Activated naive CD8-positive, alpha-beta T cell treated with anti-CD3 and anti-CD28 coated beads, Interleukin-2, amount 10 ng/mL, durations not matched to agents 7 days and 5 days (primary cell): Measurements from ENCODE around the gene MVD. TPM values are rescaled to one million over a fixed set of nuclear protein-coding genes. Genes with fewer than 3 reads are reported as not detected.

Source experiments
- ATAC-seq: fragments of 150-1000 bp; cut with Tn5 transposase; one replicate; pipeline ENCODE4 v1.10.0; 2021; ENCODE audit warnings: low read depth, moderate library complexity
- POLR2A ChIA-PET: fragments of 350-600 bp; sonication (Branson Sonifier 250); formaldehyde crosslinking; loops from one replicate; lab custom pipeline; 2021; ENCODE audit warnings: antibody characterized with exemption; lab: Charles Lee
- DNase-seq: peaks from one replicate; pipeline ENCODE4 v3.0.0; 2021
- H3K27ac Mint-ChIP-seq: one replicate; pipeline ENCODE4 v1.8.0; 2022; ENCODE audit warnings: mild to moderate bottlenecking, mixed read lengths
- H3K27me3 Mint-ChIP-seq: one replicate; pipeline ENCODE4 v1.8.0; 2022; ENCODE audit warnings: mild to moderate bottlenecking, moderate library complexity, mixed read lengths
- H3K36me3 Mint-ChIP-seq: one replicate; pipeline ENCODE4 v1.8.0; 2021; ENCODE audit warnings: mild to moderate bottlenecking, mixed read lengths
- H3K4me1 Mint-ChIP-seq: one replicate; pipeline ENCODE4 v1.8.0; 2021; ENCODE audit warnings: mixed read lengths
- H3K4me3 Mint-ChIP-seq: one replicate; pipeline ENCODE4 v1.8.0; 2022; ENCODE audit warnings: mild to moderate bottlenecking, moderate library complexity, mixed read lengths
- H3K9me3 Mint-ChIP-seq: one replicate; pipeline ENCODE4 v1.8.0; 2021; ENCODE audit warnings: mixed read lengths
- total RNA-seq, 2 experiments: library from RNA; stranded (reverse); gene quantifications; one replicate each; pipeline ENCODE4 v1.2.3, GENCODE V29; 2021

The MVD gene
- total RNA-seq, 2 experiments from 2014 or later = 80.7 to 84.2 TPM

DNA sequence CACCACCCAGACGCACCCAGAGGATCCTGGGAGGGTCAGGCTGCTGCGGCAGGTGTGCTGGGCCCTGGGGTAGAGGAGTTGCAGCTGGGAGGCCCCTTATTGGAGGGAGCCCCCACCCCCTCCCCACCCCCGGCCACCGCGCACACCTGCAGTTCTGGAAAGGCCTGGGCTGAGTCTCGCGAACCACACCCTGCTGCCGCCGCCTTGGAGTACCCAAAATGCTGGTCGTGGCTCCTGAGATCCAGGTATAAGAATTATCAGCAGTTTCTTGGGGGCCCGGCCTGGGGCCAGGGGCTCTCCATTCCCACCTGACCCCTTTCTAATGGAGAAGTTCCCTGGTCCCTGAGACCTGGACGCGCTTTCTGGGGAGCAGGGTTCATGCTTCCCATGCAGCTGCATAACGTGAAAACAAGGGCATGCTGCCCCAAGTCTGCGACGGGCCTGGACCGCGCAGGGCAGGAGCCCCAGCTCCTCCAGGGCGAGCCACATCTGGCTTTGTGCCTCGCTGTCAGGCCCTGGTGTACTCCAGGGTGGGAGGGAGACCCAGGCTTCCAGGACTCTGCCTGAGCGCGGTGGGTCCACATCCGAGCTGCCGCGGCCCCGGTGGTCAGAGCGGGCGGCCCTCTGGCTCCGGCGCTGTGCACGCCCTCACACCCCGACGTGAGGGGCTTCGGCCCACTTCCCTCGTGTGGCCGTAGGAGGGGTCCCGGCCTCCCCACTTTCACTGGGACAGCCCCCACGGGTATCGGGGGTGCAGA is 30.7 kb upstream of the MVD start:
- Mint-ChIP-seq H3K9me3 (no peaks in the 10 kb centered on the region), H3K27ac (peak overlapping the region; percentile 90), H3K4me1 (peaks cover 37% of the 10 kb centered on the region), H3K27me3 (no peaks in the 10 kb centered on the region), H3K36me3 (peaks cover 11% of the 10 kb centered on the region), H3K4me3 (no peak overlapping the region)
- no peak for ATAC-seq
- POLR2A ChIA-PET = interaction anchor here (0.5 to 4.0 kb wide), 4 partner anchors 8 to 54 kb away, joined by 3 to 45 read pairs (median 14); partner anchors contain the start of gene MVD
- DNase-seq = no peak

DNA sequence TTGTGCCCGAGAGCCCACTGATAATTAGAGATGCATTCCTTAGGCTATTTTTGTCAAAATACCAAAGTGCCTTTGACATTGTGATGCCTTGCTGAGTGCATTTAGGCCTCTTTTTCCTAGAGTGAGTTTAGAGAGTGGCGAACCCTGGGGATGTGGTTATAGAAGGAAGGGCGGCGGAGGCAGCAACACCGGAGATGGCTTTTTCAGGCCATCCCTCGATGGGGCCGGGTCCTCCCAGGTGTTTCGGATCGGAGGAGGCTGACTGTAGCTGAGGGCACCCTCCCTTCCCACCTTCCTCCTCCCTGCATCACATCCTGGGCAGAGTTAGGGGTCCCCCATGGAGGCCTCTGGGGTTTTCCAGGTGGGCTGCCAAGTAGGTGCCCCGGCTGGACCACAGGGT is 30.0 kb upstream of the MVD start:
- POLR2A ChIA-PET = interaction anchor here (0.6 to 4.0 kb wide), 8 partner anchors 8 to 102 kb away, joined by 3 to 45 read pairs (median 4); partner anchors contain the start of genes CTU2, CYBA, MVD and RNF166
- ATAC-seq = peak; percentile 31

DNA sequence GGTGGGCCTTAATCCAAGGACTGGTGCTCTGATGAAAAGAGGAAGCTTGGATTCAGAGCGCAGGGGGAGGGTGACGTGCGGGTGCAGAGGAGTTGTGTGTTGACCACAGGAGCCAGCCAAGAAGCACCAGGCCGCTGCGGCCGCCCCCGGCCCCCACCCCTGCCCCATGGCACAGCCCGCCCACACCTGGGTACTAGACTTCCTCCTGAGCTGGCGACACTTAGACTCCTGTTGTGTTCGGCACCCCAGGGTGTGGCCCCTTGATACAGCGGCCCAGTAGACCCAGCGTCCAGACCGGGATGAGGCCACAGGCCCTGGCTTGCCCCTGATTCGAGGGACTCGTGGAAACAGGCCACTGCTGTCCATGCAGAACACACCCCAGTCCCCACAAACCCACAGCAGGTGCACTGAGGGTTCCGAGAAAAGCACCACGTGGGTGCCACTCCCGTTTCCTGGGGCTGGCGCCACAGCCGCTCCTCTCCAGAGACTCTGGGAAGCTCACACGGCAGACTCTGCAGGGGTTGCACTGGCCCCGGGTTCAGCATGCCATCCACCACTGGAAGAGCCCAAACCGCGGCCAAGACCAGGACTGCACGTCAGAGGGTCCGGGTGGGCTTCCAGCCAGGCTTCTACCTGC is 29.2 kb upstream of the MVD start:
- DNase-seq (peak; percentile 69), ATAC-seq (peak; percentile 61)
- POLR2A ChIA-PET = interaction anchor here (0.6 to 4.0 kb wide), 8 partner anchors 9 to 103 kb away, joined by 3 to 45 read pairs (median 4); partner anchors contain the start of genes CTU2, CYBA, MVD and RNF166
- H3K4me1 Mint-ChIP-seq = peaks cover 31% of the 10 kb centered on the region
- H3K4me3 Mint-ChIP-seq = peak overlapping the region; percentile 68
- H3K36me3 Mint-ChIP-seq = peaks cover 3% of the 10 kb centered on the region
- H3K9me3 Mint-ChIP-seq = no peaks in the 10 kb centered on the region
- H3K27ac Mint-ChIP-seq = peak overlapping the region; percentile 90
- peaks cover 1% of the 10 kb centered on the region for H3K27me3 Mint-ChIP-seq

More for the DNA sequence above, 30.0 kb upstream of the MVD start:
- Mint-ChIP-seq H3K4me3 (peak overlapping the region; percentile 68), H3K36me3 (peaks cover 7% of the 10 kb centered on the region), H3K4me1 (peaks cover 35% of the 10 kb centered on the region), H3K9me3 (no peaks in the 10 kb centered on the region), H3K27me3 (peaks cover 1% of the 10 kb centered on the region), H3K27ac (peak overlapping the region; percentile 90)
- no peak for DNase-seq

DNA sequence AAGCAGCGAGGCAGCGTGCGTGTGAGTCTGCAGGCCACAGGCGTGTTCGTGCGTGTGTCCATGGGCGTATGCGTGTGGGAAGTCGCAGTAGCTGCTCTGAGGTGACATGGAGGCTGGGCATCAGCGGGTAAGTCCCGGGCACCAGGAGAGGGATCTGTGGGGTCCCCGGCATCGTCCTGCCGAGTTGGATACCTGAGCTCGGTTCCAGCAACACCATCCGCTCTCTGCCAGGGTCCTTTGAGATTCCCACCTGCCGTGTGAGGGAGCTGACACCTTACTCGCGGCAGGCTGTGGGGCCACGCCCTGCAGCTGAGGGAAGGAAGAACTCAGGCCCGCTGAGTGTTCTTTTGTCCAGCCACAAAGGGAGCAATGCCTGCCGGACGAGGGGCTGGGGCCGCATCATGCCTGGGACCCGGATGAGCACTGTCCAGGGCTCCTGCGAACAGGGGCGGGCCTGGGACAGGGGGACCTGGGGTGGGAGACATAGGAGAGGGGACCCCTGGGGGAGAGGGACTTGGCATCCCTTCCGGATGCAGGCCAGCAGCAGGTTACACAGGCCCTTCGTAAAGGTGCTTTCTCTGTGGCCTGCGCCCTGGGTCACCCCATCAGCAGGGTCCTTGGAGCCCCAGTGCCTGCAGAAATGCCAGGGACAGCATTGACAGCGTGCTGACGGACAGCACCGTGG is 28.4 kb upstream of the MVD start:
- DNase-seq (no peak), ATAC-seq (no peak)
- Mint-ChIP-seq H3K4me1 (peaks cover 31% of the 10 kb centered on the region), H3K36me3 (peaks cover 3% of the 10 kb centered on the region), H3K9me3 (no peaks in the 10 kb centered on the region), H3K27me3 (peaks cover 1% of the 10 kb centered on the region), H3K4me3 (peak overlapping the region; percentile 21), H3K27ac (peak overlapping the region; percentile 90)
- POLR2A ChIA-PET = interaction anchor here (3.6 to 4.0 kb wide), 2 partner anchors 10 to 13 kb away, joined by 25 to 45 read pairs; no protein-coding TSS in a partner anchor

DNA sequence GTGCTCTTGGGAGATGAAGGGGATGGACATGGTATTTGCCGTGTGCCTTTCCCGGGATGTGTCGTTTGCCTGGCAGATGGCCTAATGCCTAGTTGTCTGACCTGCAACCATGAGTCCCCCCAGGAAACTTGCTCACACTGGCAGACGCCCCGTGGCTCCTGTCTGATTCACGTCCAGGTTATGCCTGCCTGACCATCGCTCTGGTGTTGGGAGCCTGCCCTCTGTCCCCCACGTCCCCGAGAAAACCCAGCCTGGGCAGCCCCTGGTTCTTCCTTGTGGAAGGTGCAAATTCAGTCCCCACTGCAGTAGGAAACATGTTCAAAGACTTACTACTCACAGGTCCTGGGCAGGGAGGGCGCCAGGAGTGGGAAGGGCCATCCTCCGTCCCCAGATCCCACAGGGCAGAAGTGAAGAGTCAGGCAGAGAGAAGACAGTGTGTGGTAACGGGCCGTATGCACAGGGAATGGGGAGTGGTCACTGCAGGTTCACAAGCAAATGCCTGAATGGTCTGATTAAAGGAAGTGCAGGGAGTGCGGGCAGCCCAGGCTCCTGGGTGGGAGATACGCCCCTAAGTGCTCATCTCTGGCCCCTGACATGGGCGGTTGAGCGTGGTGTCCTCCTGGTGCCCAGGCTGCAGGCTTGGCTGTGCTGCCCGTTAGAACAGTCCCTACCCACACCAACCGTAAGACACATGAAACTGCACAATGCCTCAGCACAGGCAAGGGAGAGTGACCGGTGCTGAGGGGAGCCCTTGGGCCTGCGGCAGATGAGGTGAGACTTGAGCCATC is 27.6 kb upstream of the MVD start:
- Mint-ChIP-seq H3K4me1 (peaks cover 31% of the 10 kb centered on the region), H3K27ac (peak overlapping the region; percentile 67), H3K36me3 (peaks cover 3% of the 10 kb centered on the region), H3K27me3 (peaks cover 1% of the 10 kb centered on the region), H3K4me3 (peak overlapping the region; percentile 21), H3K9me3 (no peaks in the 10 kb centered on the region)
- POLR2A ChIA-PET = interaction anchor here (3.6 to 4.0 kb wide), 2 partner anchors 11 to 14 kb away, joined by 25 to 45 read pairs; no protein-coding TSS in a partner anchor
- no peak for ATAC-seq
- no peak for DNase-seq

DNA sequence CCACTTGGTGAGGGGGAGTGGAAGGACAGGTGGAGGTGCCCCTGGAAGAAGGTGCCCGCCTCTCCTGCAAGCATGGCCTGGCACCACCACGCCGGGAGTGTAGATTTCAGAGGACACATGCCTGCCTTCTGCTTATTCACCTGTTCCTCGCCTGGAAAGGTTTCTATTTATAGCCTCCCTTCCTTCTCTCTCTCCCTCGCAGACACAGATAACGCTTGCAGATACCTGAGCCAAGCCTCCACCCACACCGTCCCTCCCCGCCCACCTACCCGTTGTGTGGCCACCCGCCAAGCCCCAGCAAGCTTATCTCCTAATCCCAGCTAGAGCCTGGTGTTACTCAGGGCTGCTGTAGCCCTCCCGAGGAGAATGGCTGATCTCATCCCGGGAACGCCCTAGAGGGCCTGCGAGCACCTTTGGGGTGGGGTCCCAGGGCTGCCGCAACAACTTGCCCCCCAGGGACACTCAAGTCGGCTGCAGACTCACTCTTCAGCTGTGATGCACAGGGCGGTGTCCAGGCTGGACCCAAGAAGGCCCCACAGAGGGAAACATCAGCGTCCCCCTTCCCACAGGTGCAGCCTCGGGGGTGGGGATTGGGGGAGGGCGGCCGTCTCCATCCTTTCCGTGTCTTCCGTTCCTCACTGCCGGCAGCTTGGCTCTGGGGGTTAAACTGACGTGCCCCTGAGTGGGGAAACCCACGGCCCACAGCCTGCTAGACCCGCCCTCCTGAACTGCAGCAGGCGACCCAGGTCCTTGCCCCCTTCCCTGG is 25.3 kb upstream of the MVD start:
- no peak for ATAC-seq
- H3K4me1 Mint-ChIP-seq = peaks cover 35% of the 10 kb centered on the region
- POLR2A ChIA-PET = interaction anchor here (1.7 to 4.3 kb wide), 3 partner anchors 10 to 117 kb away, joined by 4 to 66 read pairs (median 4); no protein-coding TSS in a partner anchor
- H3K4me3 Mint-ChIP-seq = no peak overlapping the region
- no peak overlapping the region for H3K27ac Mint-ChIP-seq
- H3K27me3 Mint-ChIP-seq = peaks cover 1% of the 10 kb centered on the region
- H3K36me3 Mint-ChIP-seq = no peaks in the 10 kb centered on the region
- no peak for DNase-seq
- no peaks in the 10 kb centered on the region for H3K9me3 Mint-ChIP-seq

DNA sequence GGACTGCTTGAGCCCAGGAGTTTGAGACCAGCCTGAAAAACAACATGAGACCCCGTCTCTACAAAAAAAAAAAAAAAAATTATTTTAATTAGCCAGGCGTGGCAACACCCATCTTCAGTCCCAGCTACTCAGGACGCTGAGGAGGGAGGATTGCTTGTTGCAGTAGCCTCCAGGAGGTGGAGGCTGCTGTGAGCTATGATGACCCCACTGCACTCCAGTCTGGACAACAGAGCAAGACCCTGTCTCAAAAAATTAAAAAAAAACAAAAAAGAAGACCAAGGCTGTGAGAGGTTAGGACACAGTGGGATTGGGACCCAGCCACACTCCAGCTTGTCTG is 24.8 kb upstream of the MVD start:
- H3K27ac Mint-ChIP-seq = no peak overlapping the region
- peaks cover 31% of the 10 kb centered on the region for H3K4me1 Mint-ChIP-seq
- POLR2A ChIA-PET = interaction anchor here (1.7 to 4.3 kb wide), 3 partner anchors 11 to 117 kb away, joined by 4 to 66 read pairs (median 4); no protein-coding TSS in a partner anchor

DNA sequence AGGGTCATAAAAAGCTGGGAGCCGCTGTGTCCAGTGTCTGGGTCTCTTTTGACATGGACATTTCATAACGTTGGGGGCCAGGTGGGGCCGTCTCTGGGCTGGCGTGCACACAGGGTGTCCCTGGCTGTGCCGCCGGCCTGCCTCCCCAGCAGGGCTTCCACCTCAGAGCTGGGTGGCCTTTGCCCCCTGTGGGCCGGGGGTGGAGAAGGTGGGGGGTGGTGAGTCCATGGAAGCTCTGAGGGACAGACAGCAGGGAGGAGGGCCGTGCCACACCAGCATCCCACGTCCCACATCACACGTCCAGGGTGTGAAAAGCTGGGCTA is 24.3 kb upstream of the MVD start:
- ATAC-seq (no peak), DNase-seq (no peak)
- Mint-ChIP-seq H3K36me3 (no peaks in the 10 kb centered on the region), H3K4me1 (peaks cover 31% of the 10 kb centered on the region), H3K4me3 (peak overlapping the region; percentile 30), H3K27me3 (peaks cover 1% of the 10 kb centered on the region), H3K27ac (no peak overlapping the region), H3K9me3 (no peaks in the 10 kb centered on the region)
- POLR2A ChIA-PET = interaction anchor here (0.5 to 4.3 kb wide), 5 partner anchors 11 to 116 kb away, joined by 3 to 66 read pairs (median 4); no protein-coding TSS in a partner anchor

More for the DNA sequence above, 24.8 kb upstream of the MVD start:
- no peak overlapping the region for H3K4me3 Mint-ChIP-seq
- no peaks in the 10 kb centered on the region for H3K36me3 Mint-ChIP-seq
- H3K27me3 Mint-ChIP-seq = peaks cover 1% of the 10 kb centered on the region
- ATAC-seq (no peak), DNase-seq (no peak)
- no peaks in the 10 kb centered on the region for H3K9me3 Mint-ChIP-seq

DNA sequence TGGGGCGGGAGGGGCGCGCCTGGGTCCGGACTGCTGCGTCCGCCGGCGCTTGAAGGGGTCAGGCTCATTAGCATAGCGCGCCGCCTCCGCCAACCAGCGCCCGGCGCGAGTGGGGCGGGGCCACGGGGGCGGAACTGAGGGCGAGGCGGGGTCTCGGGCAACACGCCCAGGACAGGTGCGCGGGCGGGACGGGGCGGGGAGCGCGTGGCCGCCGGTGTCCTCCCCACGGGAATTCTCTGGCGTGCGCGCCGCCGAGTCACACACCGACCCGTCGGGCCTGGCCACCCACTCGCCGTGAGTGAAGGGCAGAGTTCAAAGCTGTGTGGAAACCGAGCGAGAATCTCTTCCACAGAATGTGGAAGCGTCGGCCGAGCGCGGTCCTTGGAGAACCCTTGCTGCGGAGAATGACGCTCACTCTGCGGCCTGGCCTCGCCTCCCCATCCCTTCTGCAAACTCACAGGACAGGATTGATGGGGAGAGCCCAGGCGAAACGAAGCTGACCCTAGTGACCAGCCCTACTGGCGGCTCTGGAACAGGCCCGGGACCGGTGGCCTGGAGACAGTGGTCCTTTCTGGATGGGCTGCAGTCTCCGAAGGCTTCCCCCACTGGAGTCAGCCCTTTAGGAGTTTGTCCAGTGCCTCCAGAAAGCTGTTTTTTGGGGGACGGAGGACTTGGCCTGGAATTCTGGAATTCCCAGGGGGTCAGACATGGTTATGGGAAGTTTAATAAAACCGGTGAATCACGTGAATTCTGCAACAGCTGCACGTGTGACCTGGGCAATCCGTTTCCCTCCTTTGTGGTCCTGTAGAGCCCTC is 23.8 kb upstream of the MVD start, which contains the start of gene SNAI3:
TSS of gene SNAI3 (minus strand) at position 69 of the 815 bp plus-strand sequence. CDS start 101 bp downstream, outside the sequence.
- Mint-ChIP-seq H3K27ac (peak within 1 kb of the TSS; percentile 73), H3K36me3 (peaks cover under 1% of the 10 kb centered on the region), H3K27me3 (peaks cover 1% of the 10 kb centered on the region), H3K4me3 (peak within 1 kb of the TSS; percentile 86), H3K9me3 (no peaks in the 10 kb centered on the region), H3K4me1 (peaks cover 32% of the 10 kb centered on the region)
- DNase-seq (peak; percentile 95), ATAC-seq (peak; percentile 79)
- POLR2A ChIA-PET = interaction anchor here (0.5 to 4.3 kb wide), 6 partner anchors 12 to 116 kb away, joined by 3 to 66 read pairs (median 4); no protein-coding TSS in a partner anchor

DNA sequence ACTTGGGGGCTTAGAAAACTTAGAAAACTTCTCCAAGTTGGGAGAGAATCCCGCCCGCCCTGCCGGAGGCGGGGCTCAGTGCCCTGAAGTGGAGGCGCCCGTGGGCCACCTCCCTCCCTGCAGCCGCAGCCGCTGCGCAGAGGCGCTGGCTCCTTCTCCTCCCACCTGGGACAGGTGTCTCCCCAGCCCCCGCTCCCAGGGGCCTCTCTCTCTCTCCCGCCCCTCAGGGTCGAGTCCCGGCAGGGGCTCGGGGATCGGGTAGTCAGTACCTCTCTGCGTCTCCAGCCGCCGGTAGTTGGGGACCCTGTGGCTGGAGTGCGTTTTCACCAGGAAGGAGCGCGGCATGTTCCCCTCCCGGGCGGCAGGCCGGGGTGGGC is 23.2 kb upstream of the MVD start:
- H3K4me1 Mint-ChIP-seq = peaks cover 37% of the 10 kb centered on the region
- no peak for DNase-seq
- POLR2A ChIA-PET = interaction anchor here (0.6 to 4.3 kb wide), 4 partner anchors 17 to 115 kb away, joined by 3 to 66 read pairs (median 4); no protein-coding TSS in a partner anchor

More for the DNA sequence above, 23.2 kb upstream of the MVD start:
- Mint-ChIP-seq H3K27ac (peak overlapping the region; percentile 45), H3K27me3 (peaks cover 1% of the 10 kb centered on the region), H3K9me3 (no peaks in the 10 kb centered on the region), H3K4me3 (peak overlapping the region; percentile 86), H3K36me3 (peaks cover 2% of the 10 kb centered on the region)
- ATAC-seq = peak; percentile 37
